HCT116 (cell line): Measurements from ENCODE around the gene FAXC.

Source experiments
- CEBPB ChIP-seq: IDR thresholded peaks from 2 replicates; pipeline ENCODE4 v1.6.1; 2012; ENCODE audit warnings: low read depth
- CTCF ChIP-seq, 3 experiments: fragments of 200-600 bp in 1 of 3; sonication (generic) in 1 of 3; IDR thresholded peaks in 2 of 3; conservative IDR thresholded peaks in 1 of 3; 2 replicates each; pipeline ENCODE4 v1.5.1; 2012 to 2017; ENCODE audit warnings: low read depth in 2 of 3, low read length in 2 of 3, antibody characterized with exemption in 1 of 3, borderline replicate concordance in 1 of 3, control low read depth in 1 of 3, mild to moderate bottlenecking in 1 of 3, mixed read lengths in 1 of 3, mixed run types in 1 of 3, moderate library complexity in 1 of 3; ENCODE audit not compliant: insufficient read depth in 1 of 3
- ELF1 ChIP-seq: IDR thresholded peaks from 2 replicates; pipeline ENCODE4 v1.6.1; 2012; ENCODE audit warnings: low read depth, borderline replicate concordance
- JUND ChIP-seq: IDR thresholded peaks from 2 replicates; pipeline ENCODE4 v1.6.1; 2012
- MAX ChIP-seq: IDR thresholded peaks from 2 replicates; pipeline ENCODE4 v1.6.1; 2012
- POLR2A ChIP-seq: IDR thresholded peaks from 2 replicates; pipeline ENCODE4 v1.7.0; 2011; ENCODE audit warnings: borderline replicate concordance; ENCODE audit not compliant: insufficient read depth, insufficient read length; ENCODE audit errors: extremely low read depth
- RAD21 ChIP-seq: IDR thresholded peaks from 2 replicates; pipeline ENCODE4 v1.6.1; 2012; ENCODE audit warnings: low read depth, mild to moderate bottlenecking

- TF ChIP-seq CTCF (IDR thresholded peaks at IDR 0.05 in 2 of 3, conservative IDR thresholded peaks at IDR 0.05 in 1 of 3; ENCODE audit: borderline replicate concordance in 1 of 3, insufficient read depth in 1 of 3, low read depth in 2 of 3, low read length in 2 of 3) (no peak), RAD21 (no peak), CEBPB (no peak), ELF1 (no peak), MAX (no peak), JUND (no peak), POLR2A (no peak)
These were observed 52.5 kb downstream of the FAXC start for GRCh38 chr6:99297006-99297405.
